Naive thymus-derived CD4-positive, alpha-beta T cell (primary cell): ENCODE data around the gene REM2. TPM values are rescaled to one million over a fixed set of nuclear protein-coding genes. Genes with fewer than 3 reads are reported as not detected.
A peak's percentile ranks its signal among the peaks of the same experiment; 100 is the strongest.
"Not testable (repeated sequence)": the region's sequence is repeated elsewhere in the genome, so short reads cannot be mapped to it uniquely, and the experiment has no call there.

Experiments
- ATAC-seq: fragments of 150-1000 bp; cut with Tn5 transposase; 2 replicates; pipeline ENCODE4 v1.10.0; 2021; ENCODE audit warnings: mild to moderate bottlenecking, moderate library complexity
- CTCF ChIA-PET: fragments of 350-600 bp; sonication (Branson Sonifier 250); formaldehyde crosslinking; loops from one replicate; lab custom pipeline; 2021; ENCODE audit warnings: antibody characterized with exemption; lab: Charles Lee
- POLR2A ChIA-PET: fragments of 350-600 bp; sonication (Branson Sonifier 250); formaldehyde crosslinking; loops from one replicate; lab custom pipeline; 2021; ENCODE audit warnings: antibody characterized with exemption, inconsistent platforms; lab: Charles Lee
- DNase-seq, 9 donors: peaks; one replicate each; pipeline versions ENCODE4 v3.0.0 to v3.0.0-alpha.2; 2020 to 2022; ENCODE audit warnings: mixed read lengths in 1 of 9
- H3K27ac ChIP-seq: one replicate; pipeline ENCODE4 v1.7.0; 2013; ENCODE audit warnings: mild to moderate bottlenecking, low read depth, low read length, moderate library complexity
- H3K27me3 ChIP-seq, 2 donors: one replicate each; pipeline ENCODE4 v1.7.0; 2013; ENCODE audit warnings: low read length in 2 of 2, mild to moderate bottlenecking in 2 of 2, moderate library complexity in 2 of 2; ENCODE audit not compliant: control insufficient read depth in 2 of 2, insufficient read depth in 2 of 2
- H3K36me3 ChIP-seq, 3 experiments: 1 replicate in 2 of 3; 2 replicates in 1 of 3; pipeline ENCODE4 v1.7.0; 2013; ENCODE audit warnings: low read length in 3 of 3, mild to moderate bottlenecking in 3 of 3, moderate library complexity in 1 of 3; ENCODE audit not compliant: insufficient read depth in 3 of 3, control insufficient read depth in 2 of 3
- H3K4me1 ChIP-seq, 2 donors: one replicate each; pipeline ENCODE4 v1.7.0; 2013; ENCODE audit warnings: low read length in 2 of 2, mild to moderate bottlenecking in 2 of 2, moderate library complexity in 1 of 2; ENCODE audit not compliant: control insufficient read depth in 2 of 2, insufficient read depth in 2 of 2
- H3K4me3 ChIP-seq: 2 replicates; pipeline ENCODE4 v1.7.0; 2013; ENCODE audit warnings: mild to moderate bottlenecking, low read length
- H3K9me3 ChIP-seq, 3 experiments: 1 replicate in 2 of 3; 2 replicates in 1 of 3; pipeline ENCODE4 v1.7.0; 2013; ENCODE audit warnings: low read length in 3 of 3; ENCODE audit not compliant: control insufficient read depth in 2 of 3
- H3K27ac Mint-ChIP-seq, 9 donors: one replicate each; pipeline ENCODE4 v1.8.0; 2020 to 2022; ENCODE audit warnings: mixed read lengths in 9 of 9, mild to moderate bottlenecking in 8 of 9, moderate library complexity in 5 of 9, inconsistent platforms in 2 of 9
- H3K27me3 Mint-ChIP-seq, 5 donors: one replicate each; pipeline ENCODE4 v1.8.0; 2021 to 2022; ENCODE audit warnings: mixed read lengths in 5 of 5, mild to moderate bottlenecking in 1 of 5
- H3K36me3 Mint-ChIP-seq, 5 donors: one replicate each; pipeline ENCODE4 v1.8.0; 2020 to 2022; ENCODE audit warnings: mixed read lengths in 5 of 5, mild to moderate bottlenecking in 3 of 5, inconsistent platforms in 1 of 5
- H3K4me1 Mint-ChIP-seq, 7 donors: one replicate each; pipeline ENCODE4 v1.8.0; 2020 to 2022; ENCODE audit warnings: mixed read lengths in 7 of 7, mild to moderate bottlenecking in 3 of 7, inconsistent platforms in 1 of 7
- H3K4me3 Mint-ChIP-seq, 10 donors: one replicate each; pipeline ENCODE4 v1.8.0; 2020 to 2022; ENCODE audit warnings: mild to moderate bottlenecking in 10 of 10, mixed read lengths in 10 of 10, moderate library complexity in 6 of 10, inconsistent platforms in 2 of 10
- H3K9me3 Mint-ChIP-seq, 11 donors: one replicate each; pipeline ENCODE4 v1.8.0; 2020 to 2022; ENCODE audit warnings: mixed read lengths in 11 of 11, mild to moderate bottlenecking in 4 of 11, inconsistent platforms in 1 of 11, moderate library complexity in 1 of 11
- intact Hi-C, 2 donors: fragments of 100-400 bp; cut with micrococcal nuclease; formaldehyde crosslinking; loops; one replicate each; pipeline ENCODE4 v1.15.1; 2023
- polyA plus RNA-seq, 2 donors: library from polyadenylated mRNA; unstranded; fragments of 300-500 nt; fragmentation: Illumina TruSeq; gene quantifications; one replicate each; pipeline ENCODE4 v1.2.3, GENCODE V29; 2021
- total RNA-seq, 6 experiments: library from RNA in 5 of 6; stranded (reverse) in 5 of 6; gene quantifications; 1 replicate in 5 of 6; 2 replicates in 1 of 6; pipeline ENCODE4 v1.2.3 and lab custom pipeline; 2021 to 2026

The REM2 gene
- total and polyA plus RNA-seq, 7 experiments from 2014 or later = 0.58 to 8.6 (median 3.9) TPM

- not testable (repeated sequence) for H3K27me3 ChIP-seq, H3K9me3 ChIP-seq, H3K36me3 Mint-ChIP-seq, H3K4me1 ChIP-seq, DNase-seq, H3K4me3 ChIP-seq, H3K27ac ChIP-seq, H3K36me3 ChIP-seq, H3K4me3 Mint-ChIP-seq, H3K9me3 Mint-ChIP-seq, H3K27ac Mint-ChIP-seq, ATAC-seq
- CTCF ChIA-PET = interaction anchor here (0.7 to 10.8 kb wide), 22 partner anchors 11 to 295 kb away, joined by 3 to 143 read pairs (median 6); partner anchors contain the start of genes MMP14, MRPL52 and REM2
- Mint-ChIP-seq H3K27me3 (peaks cover 0 to 12% (median 9%) of the 10 kb centered on the region in 5 donors), H3K4me1 (peaks cover 5 to 27% (median 12%) of the 10 kb centered on the region in 7 donors)
- intact Hi-C loops = loop anchor here (2.0 to 10.0 kb wide), 5 partner anchors 19 to 987 kb away; partner anchors contain the start of genes LRP10 (in 2 of the 2) and DAD1 (in 1 of the 2)
- POLR2A ChIA-PET = interaction anchor here (0.6 to 1.7 kb wide), 2 partner anchors 29 to 275 kb away, joined by 4 to 6 read pairs; no protein-coding TSS in a partner anchor
Measured at GRCh38 chr14:22852178-22852577, 30.8 kb upstream of the REM2 start.

- DNase-seq = no peak
- no peak for ATAC-seq
- peak overlapping the region in 2 of 10 donors; percentile 83 to 88 for H3K4me3 Mint-ChIP-seq
- Histone ChIP-seq H3K27ac (no peak overlapping the region), H3K9me3 (no peaks in the 10 kb centered on the region), H3K36me3 (no peaks in the 10 kb centered on the region), H3K4me1 (no peaks in the 10 kb centered on the region), H3K4me3 (no peak overlapping the region), H3K27me3 (no peaks in the 10 kb centered on the region)
- H3K36me3 Mint-ChIP-seq = peaks cover 0 to 2% (median 0%) of the 10 kb centered on the region in 5 donors
- peaks cover 5 to 27% (median 15%) of the 10 kb centered on the region in 7 donors for H3K4me1 Mint-ChIP-seq
- peaks cover 0 to 15% (median 9%) of the 10 kb centered on the region in 5 donors for H3K27me3 Mint-ChIP-seq
- intact Hi-C loops = loop anchor here (2.0 to 10.0 kb wide), 5 partner anchors 18 to 988 kb away; partner anchors contain the start of genes LRP10 (in 2 of the 2) and DAD1 (in 1 of the 2)
- ChIA-PET CTCF (interaction anchor here (0.7 to 10.8 kb wide), 22 partner anchors 10 to 296 kb away, joined by 3 to 143 read pairs (median 4); partner anchors contain the start of genes MRPL52 and REM2), POLR2A (interaction anchor here (1.7 kb wide), 1 partner anchor 29 kb away, joined by 6 read pairs; no protein-coding TSS in a partner anchor)
- peak overlapping the region in 5 of 9 donors; percentile 9 to 85 (median 80) for H3K27ac Mint-ChIP-seq
- H3K9me3 Mint-ChIP-seq = peaks cover 0 to 2% (median 0%) of the 10 kb centered on the region in 11 donors
Measured at GRCh38 chr14:22852599-22852939, 30.5 kb upstream of the REM2 start.

GRCh38 chr14:22852940-22853767 lies 29.9 kb upstream of the REM2 start:
- DNase-seq (peak; percentile 75 to 94 (median 87)), ATAC-seq (peak; percentile 96)
- no peaks in the 10 kb centered on the region for H3K27me3 ChIP-seq
- peaks cover 3% of the 10 kb centered on the region in 2 donors for H3K4me1 ChIP-seq
- H3K9me3 ChIP-seq = no peaks in the 10 kb centered on the region
- intact Hi-C loops = loop anchor here (1.0 to 10.0 kb wide), 13 partner anchors 16 to 988 kb away; partner anchors contain the start of genes LRP10 (in 2 of the 2), DAD1 (in 1 of the 2) and OXA1L (in 1 of the 2)
- ChIA-PET CTCF (interaction anchor here (0.6 to 10.8 kb wide), 30 partner anchors 10 to 934 kb away, joined by 3 to 143 read pairs (median 4); partner anchors contain the start of genes HAUS4, MRPL52 and REM2), POLR2A (interaction anchor here (1.0 to 1.7 kb wide), 2 partner anchors 30 to 283 kb away, joined by 3 to 6 read pairs; no protein-coding TSS in a partner anchor)
- Mint-ChIP-seq H3K9me3 (peaks cover 0 to 2% (median 0%) of the 10 kb centered on the region in 11 donors), H3K4me3 (peak overlapping the region; percentile 81 to 89 (median 86)), H3K27me3 (peaks cover 0 to 19% (median 6%) of the 10 kb centered on the region in 5 donors), H3K27ac (peak overlapping the region in 7 of 9 donors; percentile 71 to 85 (median 81)), H3K36me3 (peaks cover 0 to 2% (median 0%) of the 10 kb centered on the region in 5 donors), H3K4me1 (peaks cover 8 to 30% (median 21%) of the 10 kb centered on the region in 7 donors)
- no peaks in the 10 kb centered on the region for H3K36me3 ChIP-seq
- peak overlapping the region; percentile 72 for H3K27ac ChIP-seq
- H3K4me3 ChIP-seq = peak overlapping the region; percentile 74

GRCh38 chr14:22854296-22854695 lies 28.7 kb upstream of the REM2 start:
- not testable (repeated sequence) for DNase-seq, H3K9me3 ChIP-seq, H3K36me3 Mint-ChIP-seq, H3K4me3 Mint-ChIP-seq, H3K36me3 ChIP-seq, H3K9me3 Mint-ChIP-seq, ATAC-seq, H3K27ac ChIP-seq, H3K27ac Mint-ChIP-seq, H3K27me3 ChIP-seq, H3K4me3 ChIP-seq
- intact Hi-C loops = loop anchor here (5.0 to 10.0 kb wide), 3 partner anchors 267 to 989 kb away; partner anchors contain the start of gene DAD1 (in 1 of the 2)
- H3K4me1 ChIP-seq = peaks cover 13 to 14% of the 10 kb centered on the region in 2 donors
- POLR2A ChIA-PET = interaction anchor here (1.0 to 1.6 kb wide), 5 partner anchors 17 to 284 kb away, joined by 3 to 8 read pairs (median 4); no protein-coding TSS in a partner anchor
- CTCF ChIA-PET = interaction anchor here (0.5 to 10.8 kb wide), 27 partner anchors 12 to 1212 kb away, joined by 3 to 143 read pairs (median 5); partner anchors contain the start of genes HAUS4, LRP10, MRPL52 and OR6J1
- H3K27me3 Mint-ChIP-seq = peaks cover 0 to 22% (median 0%) of the 10 kb centered on the region in 5 donors
- peaks cover 8 to 39% (median 30%) of the 10 kb centered on the region in 7 donors for H3K4me1 Mint-ChIP-seq

- Histone ChIP-seq H3K9me3 (no peaks in the 10 kb centered on the region), H3K36me3 (no peaks in the 10 kb centered on the region), H3K27ac (no peak overlapping the region), H3K4me1 (peaks cover 13 to 14% of the 10 kb centered on the region in 2 donors), H3K27me3 (no peaks in the 10 kb centered on the region), H3K4me3 (no peak overlapping the region)
- peak overlapping the region in 3 of 10 donors; percentile 17 to 51 (median 17) for H3K4me3 Mint-ChIP-seq
- intact Hi-C loops = loop anchor here (5.0 to 10.0 kb wide), 3 partner anchors 268 to 990 kb away; partner anchors contain the start of gene DAD1 (in 1 of the 2)
- H3K27ac Mint-ChIP-seq = peak overlapping the region in 1 of 9 donors; percentile 14
- H3K27me3 Mint-ChIP-seq = peaks cover 0 to 26% (median 0%) of the 10 kb centered on the region in 5 donors
- ChIA-PET CTCF (interaction anchor here (0.5 to 10.8 kb wide), 27 partner anchors 11 to 1213 kb away, joined by 3 to 143 read pairs (median 4); partner anchors contain the start of genes HAUS4, LRP10 and OR6J1), POLR2A (interaction anchor here (0.9 to 1.6 kb wide), 6 partner anchors 18 to 315 kb away, joined by 3 to 8 read pairs (median 4); no protein-coding TSS in a partner anchor)
- DNase-seq (no peak), ATAC-seq (no peak)
- H3K36me3 Mint-ChIP-seq = peaks cover 0 to 5% (median 0%) of the 10 kb centered on the region in 5 donors
- peaks cover 0 to 4% (median 0%) of the 10 kb centered on the region in 11 donors for H3K9me3 Mint-ChIP-seq
- H3K4me1 Mint-ChIP-seq = peaks cover 8 to 40% (median 30%) of the 10 kb centered on the region in 7 donors
Measured at GRCh38 chr14:22854963-22855724, 27.9 kb upstream of the REM2 start.
